Cardiac septum (tissue), 1 donor: Measurements from ENCODE around the gene UBE2K. TPM values are rescaled to one million over a fixed set of nuclear protein-coding genes. Genes with fewer than 3 reads are reported as not detected.
"Not testable (repeated sequence)": the region's sequence is repeated elsewhere in the genome, so short reads cannot be mapped to it uniquely, and the experiment has no call there.

ENCODE experiments used
- DNase-seq: peaks from one replicate; pipeline ENCODE4 v3.0.0-alpha.2; 2020; ENCODE audit warnings: low spot score
- intact Hi-C: fragments of 100-400 bp; cut with DNase I; formaldehyde crosslinking; loops from one replicate; pipeline ENCODE4 v1.14.0; 2022
- total RNA-seq: library from RNA; stranded (reverse); fragmentation: NEBNext Ultra II Directional; extraction: Animal tissue kit (Norgen Biotek cat#: 25700); gene quantifications from one replicate; pipeline ENCODE4 v1.2.1, GENCODE V29; 2021
- donor health status: DM: no; HTN: no; CAD: no.

UBE2K gene
- total RNA-seq, 1 donor from 2014 or later = 57.0 TPM

DNA sequence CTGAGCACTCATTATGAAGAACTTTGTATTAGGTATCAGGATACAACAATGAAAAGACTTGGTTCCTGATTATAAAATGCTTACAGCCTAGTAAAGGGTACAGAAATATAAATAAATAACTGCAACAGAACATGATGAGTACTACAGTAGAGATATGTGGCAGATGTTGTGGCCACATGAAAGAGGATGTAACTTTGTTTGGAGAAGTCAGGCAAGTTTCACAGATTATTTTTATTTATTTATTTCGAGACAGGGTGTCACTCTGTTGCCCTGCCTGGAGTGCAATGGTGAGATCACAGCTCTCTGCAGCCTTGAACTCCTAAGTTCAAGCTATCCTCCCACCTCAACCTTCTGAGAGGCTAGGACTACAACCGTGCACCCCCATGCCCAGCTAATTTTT, 15.8 kb upstream of the UBE2K start:
- DNase-seq = no peak
- intact Hi-C loops = no loop called here

DNA sequence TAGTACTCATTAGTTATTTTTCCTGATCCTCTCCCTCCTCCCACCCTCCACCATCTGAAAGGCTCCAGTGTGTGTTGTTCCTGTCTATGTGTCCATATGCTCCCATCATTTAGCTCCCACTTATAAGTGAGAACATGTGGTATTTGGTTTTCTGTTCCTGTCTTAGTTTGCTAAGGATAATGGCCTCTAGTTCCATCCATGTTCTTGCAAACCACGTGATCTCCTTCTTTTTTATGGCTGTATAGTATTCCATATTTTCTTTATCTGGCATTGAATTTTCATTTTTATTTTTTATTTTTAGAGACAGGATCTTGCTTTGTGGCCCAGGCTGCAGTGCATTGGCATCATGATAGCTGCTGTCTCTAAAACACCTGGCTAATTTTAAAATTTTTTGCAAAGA, 11.9 kb upstream of the UBE2K start:
- intact Hi-C loops = no loop called here
- no peak for DNase-seq

DNA sequence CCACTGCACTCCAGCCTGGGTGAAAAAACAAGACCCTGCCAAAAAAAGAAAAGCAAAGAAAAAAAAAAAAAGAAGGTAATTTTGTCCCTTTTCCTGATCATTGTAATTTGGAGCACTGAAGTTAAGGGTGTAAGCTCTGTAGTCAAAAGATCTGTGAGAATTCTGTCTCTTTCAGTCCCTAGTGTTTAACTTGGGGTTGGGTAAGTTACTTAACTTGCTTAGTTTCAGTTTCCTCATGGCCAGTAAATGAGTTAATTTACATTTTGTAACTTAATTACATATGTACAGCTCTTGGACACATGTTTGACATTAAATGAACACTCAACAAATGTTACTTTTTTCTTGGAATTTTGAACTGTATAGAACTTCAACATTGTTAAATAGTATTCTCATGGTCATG, 10.9 kb upstream of the UBE2K start:
- DNase-seq = no peak
- intact Hi-C loops = no loop called here

DNA sequence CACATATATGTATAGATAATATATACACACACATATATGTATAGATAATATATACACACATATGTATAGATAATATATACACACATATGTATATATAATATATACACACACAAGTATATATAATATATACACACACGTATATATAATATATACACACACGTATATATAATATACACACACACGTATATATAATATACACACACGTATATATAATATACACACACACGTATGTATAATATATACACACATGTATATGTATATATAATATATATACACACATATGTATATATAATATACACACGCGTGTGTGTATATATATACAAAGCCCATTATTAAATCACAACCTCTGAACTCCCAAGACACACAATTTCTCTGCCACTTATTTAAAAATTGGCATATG, 8.0 kb upstream of the UBE2K start:
- DNase-seq = no peak
- intact Hi-C loops = no loop called here

DNA sequence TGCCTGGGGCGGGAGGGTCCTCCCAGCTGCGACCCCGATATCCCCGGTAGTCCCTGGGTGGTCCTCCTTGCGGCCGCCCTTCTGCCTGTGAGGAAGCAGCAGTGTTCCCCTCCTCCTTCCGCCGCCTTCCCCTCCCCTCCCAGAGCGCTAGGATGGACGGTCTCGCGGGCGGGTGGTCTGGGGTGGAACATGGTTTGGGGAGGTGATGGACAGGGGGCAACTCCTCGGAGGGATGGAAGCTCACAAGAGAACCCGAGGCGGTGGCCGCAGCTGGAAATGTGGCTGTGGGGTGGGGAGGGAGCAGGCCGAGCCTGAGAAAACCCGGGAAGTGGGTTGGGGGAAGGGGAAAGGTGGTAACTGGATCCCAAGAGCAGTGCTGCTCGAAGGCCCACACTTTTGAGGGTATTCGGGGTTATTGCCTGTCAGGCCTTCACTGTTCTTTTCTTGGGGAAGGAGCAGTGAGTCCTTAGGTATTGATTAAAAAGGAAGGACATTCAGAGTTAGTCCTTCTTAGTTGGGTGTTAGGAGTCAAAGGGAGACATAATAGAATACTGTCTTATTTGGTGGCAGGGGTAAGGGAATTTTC, 581 bp downstream of the UBE2K start:
- intact Hi-C loops = loop anchor here (1.0 to 2.0 kb wide), 4 partner anchors 59 to 359 kb away; partner anchors contain the start of genes PDS5A and UGDH
- DNase-seq = peak; percentile 84

DNA sequence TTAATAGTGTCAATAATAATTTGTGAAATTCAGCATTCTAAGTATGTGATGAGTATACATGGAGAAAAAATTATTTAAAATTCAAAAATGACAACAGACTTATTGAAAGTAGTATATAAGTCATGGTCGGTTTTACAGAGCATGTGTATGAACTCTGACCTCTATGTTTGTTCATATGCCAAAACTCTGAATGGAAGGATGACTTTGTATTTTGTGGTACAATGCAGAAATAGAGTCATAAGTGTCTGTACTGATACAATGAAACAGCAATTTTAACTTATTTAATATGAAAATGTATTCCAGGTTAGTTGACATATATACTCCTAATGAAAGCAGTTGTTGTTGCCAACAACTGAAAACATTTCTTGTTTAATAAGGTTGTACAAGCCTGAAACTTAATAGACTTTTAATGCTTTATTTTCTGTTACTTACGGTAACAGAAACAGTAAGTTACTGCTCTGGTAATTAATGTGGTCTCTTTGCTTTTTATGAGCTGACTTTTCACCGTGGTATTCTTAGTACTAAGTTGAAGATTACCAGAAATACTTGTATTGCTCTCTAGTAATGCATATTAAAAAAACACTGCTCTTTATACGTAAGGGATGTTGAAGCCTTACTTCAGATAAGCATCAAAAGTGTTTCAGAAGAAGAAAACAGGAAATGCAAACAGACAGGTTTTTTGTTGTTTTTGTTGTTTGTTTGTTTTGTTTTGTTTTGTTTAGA, 1.9 kb downstream of the UBE2K start:
- no peak for DNase-seq
- intact Hi-C loops = loop anchor here (2.0 kb wide), 1 partner anchor 173 kb away; the partner anchor contains the start of gene UGDH

DNA sequence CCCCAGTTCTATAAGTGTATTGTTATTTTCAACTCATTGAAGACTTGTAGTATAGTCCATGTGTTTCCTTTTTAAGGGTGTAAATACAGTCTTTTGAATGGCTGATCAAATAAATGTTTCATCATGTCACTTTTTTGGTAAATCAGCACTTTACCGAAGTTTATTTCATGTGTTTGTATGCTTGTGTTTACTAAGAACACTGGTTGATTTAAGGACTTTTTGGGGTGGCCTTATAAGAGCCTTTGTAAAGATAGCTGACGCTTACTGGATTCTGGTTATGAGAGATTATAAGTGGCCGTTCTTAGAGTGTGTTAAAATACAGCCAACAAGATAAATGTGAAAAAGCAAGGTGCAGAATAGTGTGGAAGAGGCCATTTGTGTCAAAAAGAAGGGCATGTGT, 2.6 kb downstream of the UBE2K start:
- DNase-seq = no peak
- intact Hi-C loops = no loop called here

DNA sequence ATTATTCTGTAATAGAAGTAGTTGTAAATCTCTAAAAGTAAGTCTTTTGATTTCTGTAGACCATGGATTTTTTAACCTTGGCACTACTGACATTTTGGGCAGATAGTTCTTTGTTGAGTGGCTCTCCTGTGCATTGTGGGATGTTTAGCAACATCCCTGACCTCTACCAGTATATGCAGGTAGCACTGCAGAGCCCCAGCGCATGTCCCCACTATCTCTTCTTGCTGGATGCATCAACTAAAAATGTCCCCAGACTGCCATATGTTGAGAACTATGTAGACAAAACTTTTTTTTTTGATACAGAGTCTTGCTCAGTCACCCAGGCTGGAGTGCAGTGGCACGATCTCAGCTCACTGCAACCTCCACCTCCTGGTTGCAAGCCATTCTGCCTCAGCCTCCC, 4.8 kb downstream of the UBE2K start:
- DNase-seq = no peak
- intact Hi-C loops = no loop called here

DNA sequence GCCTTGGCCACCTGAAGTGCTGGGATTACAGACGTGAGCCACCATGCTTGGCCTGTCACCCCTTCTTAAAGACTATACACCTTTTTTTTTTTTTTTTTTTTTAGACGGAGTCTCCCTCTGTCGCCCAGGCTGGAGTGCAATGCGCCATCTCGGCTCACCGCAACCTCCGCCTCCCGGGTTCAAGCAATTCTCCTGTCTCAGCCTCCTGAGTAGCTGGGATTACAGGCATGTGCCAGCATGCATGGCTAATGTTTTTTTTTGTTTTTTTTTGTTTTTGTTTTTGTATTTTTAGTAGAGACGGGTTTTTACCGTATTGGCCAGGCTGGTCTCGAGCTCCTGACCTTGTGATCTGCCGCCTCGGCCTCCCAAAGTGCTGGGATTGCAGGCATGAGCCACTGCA, 6.9 kb downstream of the UBE2K start:
- intact Hi-C loops, DNase-seq: not testable (repeated sequence)

DNA sequence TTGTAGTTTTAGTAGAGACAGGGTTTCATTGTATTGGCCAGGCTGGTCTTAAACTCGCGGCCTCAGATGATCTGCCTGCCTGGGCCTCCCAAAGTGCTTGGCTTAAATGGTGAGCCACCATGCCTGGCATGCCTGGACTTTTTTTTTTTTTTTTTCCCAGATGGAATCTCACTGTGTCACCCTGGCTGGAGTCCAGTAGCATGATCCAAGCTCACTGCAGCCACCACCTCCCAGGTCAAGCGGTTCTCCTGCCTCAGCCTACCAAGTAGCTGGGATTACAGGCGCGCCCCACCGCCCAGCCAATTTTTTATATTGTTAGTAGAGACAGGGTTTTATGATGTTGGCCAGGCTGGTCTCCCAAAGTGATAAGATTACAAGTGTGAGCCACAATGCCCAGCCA, 8.4 kb downstream of the UBE2K start:
- intact Hi-C loops = no loop called here

DNA sequence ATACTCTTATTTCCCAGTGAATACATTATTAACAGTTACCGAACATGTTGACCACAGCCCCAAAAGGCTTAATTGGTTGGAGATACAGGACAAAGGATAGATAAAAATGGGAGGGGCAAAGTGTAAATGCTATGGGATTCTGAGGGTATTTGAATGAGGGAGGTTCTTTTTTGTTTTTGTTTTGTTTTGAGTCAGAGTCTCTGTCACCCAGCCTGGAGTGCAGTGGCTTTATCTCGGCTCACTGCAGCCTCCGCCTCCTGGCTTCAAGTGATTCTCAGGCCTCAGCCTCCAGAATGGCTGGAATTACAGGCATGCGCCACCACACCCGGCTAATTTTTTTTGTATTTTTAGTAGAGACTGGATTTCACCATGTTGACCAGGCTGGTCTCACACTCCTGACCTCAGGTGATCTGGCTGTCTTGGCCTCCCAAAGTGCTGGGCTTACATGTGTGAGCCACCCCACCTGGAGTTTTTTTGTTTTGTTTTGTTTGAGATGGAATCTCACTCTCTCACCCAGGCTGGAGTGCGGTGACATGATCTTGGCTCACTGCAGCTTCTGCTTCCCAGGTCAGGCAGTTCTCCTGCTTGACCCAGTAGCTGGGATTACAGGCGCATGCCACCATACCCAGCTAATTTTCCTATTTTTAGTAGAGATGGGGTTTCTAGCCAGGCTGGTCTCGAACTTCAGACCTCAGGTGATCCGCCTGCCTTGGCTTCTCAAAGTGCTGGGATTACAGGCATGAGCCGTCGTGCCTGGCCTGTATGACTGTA, 9.0 kb downstream of the UBE2K start:
- intact Hi-C loops = no loop called here
- DNase-seq = no peak

More for the DNA sequence above, 8.4 kb downstream of the UBE2K start:
- no peak for DNase-seq

DNA sequence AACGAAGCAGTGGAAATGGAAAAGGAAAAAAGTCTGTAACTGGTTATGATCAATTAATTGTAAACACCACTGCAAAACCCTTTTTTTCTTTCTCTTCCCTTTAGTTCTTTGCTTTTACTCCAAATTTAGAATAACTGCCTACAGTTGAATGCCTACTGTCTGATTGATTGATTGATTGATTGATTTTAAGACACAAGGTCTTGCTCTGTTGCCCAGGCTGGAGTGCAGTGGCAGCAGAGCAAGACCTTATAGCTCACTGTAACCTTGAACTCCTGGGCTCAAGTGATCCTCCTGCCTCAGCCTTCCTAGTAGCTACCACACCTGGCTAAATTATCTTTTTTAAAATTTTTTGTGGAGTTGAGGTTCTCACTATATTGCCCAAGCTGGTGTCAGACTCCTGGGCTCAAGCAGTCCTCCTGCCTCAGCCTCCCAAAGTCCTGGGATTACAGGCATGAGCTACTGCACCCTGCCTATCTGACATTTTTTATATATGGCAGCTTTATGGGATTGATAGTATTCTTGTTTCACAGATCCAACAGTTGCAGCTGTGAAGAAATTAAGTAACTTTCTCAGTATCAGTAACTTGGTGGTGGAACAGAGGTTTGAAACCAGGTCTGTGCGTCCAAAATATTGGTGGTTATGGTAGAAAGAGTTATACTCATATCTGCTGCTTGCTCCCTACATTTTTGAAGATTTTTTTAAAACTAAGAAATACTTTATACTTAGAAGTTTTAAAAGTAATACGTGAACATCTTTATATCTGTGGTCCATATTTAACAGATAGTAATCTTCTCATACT, 12.4 kb downstream of the UBE2K start:
- no peak for DNase-seq
- intact Hi-C loops = no loop called here

DNA sequence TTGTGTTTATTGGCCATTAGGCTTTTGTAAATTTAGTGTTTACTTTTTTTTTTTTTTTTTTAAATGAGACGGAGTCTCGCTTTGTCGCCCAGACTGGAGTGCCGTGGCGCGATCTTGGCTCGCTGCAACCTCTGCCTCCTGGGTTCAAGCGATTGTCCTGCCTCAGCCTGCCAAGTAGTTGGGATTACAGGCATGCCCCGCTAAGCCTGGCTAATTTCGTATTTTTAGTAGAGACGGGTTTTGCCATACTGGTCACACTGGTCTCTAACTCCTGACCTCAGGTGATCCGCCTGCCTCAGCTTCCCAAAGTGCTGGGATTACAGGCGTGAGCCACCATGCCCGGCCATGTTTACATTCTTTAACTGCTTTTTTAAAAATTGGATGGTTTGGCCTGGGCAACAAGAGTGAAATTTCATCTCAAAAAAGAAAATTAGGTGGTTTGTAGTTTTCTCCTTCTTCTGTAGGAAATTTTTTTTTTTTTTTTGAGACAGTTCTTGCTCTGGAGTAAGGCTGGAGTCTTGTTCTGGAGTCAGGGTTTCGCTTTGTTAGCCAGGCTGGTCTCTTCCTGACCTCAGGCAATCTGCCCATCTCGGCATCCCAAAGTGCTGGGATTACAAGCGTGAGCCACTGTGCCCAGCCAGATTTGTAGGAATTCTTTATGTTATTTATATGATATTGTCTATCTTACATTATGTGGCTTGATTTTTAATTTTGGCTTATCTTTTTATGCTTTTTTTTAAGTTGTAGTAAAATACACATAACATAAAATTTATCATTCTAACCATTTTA, 15.1 kb downstream of the UBE2K start:
- intact Hi-C loops = no loop called here
- no peak for DNase-seq

DNA sequence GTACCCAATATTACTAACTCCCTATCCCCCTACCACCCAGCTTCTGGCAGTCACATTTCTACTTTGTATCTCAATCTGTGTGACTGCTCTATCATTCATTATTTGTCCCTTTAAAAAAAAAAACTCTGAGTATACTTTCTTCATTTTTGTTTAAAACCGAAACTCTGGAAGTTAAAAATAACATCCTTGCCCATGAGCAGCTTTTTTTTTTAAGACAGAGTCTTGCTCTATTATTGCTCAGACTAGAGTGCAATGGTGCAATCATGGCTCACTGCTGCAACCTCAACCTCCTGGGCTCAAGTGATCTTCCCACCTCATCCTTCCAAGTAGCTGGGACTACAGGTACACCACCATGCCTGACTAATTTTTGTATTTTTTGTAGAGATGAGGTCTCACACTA, 15.8 kb downstream of the UBE2K start:
- no peak for DNase-seq
- intact Hi-C loops = no loop called here

DNA sequence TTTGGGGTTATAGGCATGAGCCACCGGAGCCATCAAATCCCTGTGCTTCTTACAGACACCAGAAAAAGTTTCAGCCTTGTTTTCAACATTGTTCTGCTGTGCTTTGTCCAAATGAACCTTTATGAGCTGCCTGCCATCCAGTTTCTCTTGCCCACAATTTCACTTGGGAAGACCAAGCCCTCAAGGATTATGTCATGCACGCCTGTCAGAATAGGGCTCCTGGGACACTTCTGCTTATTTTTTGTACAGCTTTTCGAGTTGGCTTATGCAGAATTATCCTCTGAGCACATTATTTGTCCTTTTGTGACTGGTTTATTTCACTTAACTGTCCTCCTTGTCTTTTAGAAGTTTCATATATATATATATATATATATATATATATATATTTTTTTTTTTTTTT, 16.2 kb downstream of the UBE2K start:
- no peak for DNase-seq
- intact Hi-C loops = no loop called here

DNA sequence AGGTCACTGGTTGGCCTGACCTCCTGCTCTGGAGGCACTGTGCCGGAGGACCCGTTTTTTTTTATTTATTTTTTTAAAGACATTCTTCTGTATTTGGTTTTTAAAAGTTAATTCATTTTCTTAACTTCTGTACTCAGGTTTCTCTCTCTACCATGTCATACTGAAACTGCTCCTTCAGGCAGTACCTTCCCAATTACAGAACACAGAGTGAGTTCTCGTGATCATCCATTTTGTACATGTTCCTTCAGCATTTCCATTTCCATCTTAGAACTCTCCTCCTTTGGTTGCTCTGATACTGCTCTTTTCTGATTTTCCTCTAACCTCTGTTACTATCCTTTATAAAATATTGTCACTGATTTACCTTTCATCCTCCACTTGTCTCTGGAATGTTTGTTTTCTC, 17.9 kb downstream of the UBE2K start:
- DNase-seq = no peak
- intact Hi-C loops = no loop called here

DNA sequence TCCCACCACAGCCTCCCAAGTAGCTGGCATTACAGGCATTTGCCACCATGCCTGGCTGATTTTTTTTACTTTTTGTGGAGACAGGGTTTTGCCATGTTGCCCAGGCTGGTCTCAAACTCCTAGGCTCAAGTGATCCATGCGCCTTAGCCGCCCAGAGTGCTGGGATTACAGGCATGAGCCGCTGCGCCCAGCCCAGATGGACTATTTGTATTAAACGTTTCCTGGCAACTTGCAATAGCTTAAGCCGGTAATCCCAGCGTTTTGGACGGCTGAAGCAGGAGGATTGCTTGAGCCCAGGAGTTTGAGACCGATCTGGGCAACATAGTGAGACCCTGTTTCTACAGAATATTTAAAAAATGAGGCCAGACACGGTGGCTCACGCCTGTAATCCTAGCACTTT, 18.4 kb downstream of the UBE2K start:
- no peak for DNase-seq
- intact Hi-C loops = no loop called here

DNA sequence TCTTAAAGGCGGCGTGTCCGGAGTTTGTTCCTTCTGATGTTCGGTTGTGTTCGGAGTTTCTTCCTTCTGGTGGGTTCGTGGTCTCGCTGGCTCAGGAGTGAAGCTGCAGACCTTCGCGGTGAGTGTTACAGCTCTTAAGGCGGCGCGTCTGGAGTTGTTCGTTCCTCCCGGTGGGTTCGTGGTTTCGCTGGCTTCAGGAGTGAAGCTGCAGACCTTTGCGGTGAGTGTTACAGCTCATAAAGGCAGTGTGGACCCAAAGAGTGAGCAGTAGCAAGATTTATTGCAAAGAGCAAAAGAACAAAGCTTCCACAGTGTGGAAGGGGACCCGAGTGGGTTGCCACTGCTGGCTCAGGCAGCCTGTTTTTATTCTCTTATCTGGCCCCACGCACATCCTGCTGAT, 19.8 kb downstream of the UBE2K start:
- intact Hi-C loops, DNase-seq: not testable (repeated sequence)
